22Rv1 (cell line): ENCODE results near the gene CCL13.

Source experiments
- H3K27ac ChIP-seq: fragments of 450-650 bp; 2 replicates; pipeline ENCODE4 v1.5.1; 2017
- ZFX ChIP-seq: fragments of 450-650 bp; IDR thresholded peaks from 2 replicates; pipeline ENCODE4 v1.6.1; 2017; ENCODE audit warnings: antibody characterized with exemption, borderline replicate concordance
- TF ChIP-seq, protein P1 (sequence below): fragments of 450-650 bp; IDR thresholded peaks from 2 replicates; pipeline ENCODE4 v1.5.1; 2017; ENCODE audit warnings: mild to moderate bottlenecking

CCL13 gene

DNA sequence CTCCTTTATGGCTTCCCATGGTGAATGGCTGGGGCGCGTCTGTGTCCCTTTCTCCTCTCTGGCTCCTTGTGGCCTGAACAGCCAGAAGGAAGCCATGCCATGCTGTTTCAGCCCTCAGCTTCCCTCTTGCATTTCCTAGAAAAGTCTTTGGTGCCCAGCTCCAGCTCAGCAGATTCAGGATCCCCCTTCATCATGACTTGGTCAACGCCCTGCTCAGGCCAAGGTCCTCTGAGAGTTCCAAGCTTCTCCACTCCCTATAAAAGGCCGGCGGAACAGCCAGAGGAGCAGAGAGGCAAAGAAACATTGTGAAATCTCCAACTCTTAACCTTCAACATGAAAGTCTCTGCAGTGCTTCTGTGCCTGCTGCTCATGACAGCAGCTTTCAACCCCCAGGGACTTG, at the start of gene CCL13:
TSS of gene CCL13 (plus strand) at position 287 of the 400 bp plus-strand sequence. CDS start at position 334, 47 bp downstream.
- H3K27ac ChIP-seq = no peak within 1 kb of the TSS
- TF ChIP-seq, protein P1, sequence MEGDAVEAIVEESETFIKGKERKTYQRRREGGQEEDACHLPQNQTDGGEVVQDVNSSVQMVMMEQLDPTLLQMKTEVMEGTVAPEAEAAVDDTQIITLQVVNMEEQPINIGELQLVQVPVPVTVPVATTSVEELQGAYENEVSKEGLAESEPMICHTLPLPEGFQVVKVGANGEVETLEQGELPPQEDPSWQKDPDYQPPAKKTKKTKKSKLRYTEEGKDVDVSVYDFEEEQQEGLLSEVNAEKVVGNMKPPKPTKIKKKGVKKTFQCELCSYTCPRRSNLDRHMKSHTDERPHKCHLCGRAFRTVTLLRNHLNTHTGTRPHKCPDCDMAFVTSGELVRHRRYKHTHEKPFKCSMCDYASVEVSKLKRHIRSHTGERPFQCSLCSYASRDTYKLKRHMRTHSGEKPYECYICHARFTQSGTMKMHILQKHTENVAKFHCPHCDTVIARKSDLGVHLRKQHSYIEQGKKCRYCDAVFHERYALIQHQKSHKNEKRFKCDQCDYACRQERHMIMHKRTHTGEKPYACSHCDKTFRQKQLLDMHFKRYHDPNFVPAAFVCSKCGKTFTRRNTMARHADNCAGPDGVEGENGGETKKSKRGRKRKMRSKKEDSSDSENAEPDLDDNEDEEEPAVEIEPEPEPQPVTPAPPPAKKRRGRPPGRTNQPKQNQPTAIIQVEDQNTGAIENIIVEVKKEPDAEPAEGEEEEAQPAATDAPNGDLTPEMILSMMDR = no peak
- TF ChIP-seq ZFX = no peak

DNA sequence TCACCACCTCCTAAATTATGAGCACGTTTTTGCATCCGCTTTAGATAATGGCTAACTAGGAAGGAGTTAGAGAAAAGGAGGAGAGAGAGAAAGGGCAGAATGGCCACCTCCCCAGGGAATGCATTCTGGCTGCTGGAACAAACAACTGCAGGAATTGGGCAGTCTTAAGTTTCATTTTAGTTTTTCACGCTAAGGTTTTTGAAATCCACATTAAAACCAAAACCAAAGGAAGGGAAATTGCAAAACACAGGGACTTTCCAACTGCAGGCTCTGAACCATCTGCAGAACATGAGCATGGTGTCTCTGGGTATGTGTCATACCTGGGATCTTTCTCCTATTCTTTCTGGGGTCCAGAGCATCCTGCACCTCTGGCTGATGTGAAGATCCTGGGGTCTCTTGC, 49.2 kb upstream of the CCL13 start:
- TF ChIP-seq ZFX = no peak
- TF ChIP-seq, protein P1 = no peak
- H3K27ac ChIP-seq = no peak overlapping the region

DNA sequence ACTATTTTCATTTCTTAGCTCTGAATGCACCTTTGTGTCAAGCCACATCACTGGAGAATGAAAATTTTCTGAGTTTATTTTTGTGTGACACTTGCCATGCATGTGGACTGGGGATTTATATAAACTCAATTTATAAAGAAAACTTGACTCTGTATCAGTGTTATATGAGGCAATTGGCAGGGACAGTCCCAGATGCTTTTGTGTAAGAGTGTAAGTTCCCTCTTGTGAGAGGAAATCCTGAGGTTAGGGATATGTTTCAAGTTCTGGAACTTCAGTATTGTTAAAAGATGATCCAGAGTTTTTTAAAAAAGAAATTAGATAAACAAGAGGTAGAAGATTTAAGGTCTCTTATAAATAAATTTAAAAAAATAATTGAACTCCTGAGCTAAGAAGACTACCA, 47.9 kb upstream of the CCL13 start:
- TF ChIP-seq, protein P1 = no peak
- TF ChIP-seq ZFX = no peak
- H3K27ac ChIP-seq = no peak overlapping the region

DNA sequence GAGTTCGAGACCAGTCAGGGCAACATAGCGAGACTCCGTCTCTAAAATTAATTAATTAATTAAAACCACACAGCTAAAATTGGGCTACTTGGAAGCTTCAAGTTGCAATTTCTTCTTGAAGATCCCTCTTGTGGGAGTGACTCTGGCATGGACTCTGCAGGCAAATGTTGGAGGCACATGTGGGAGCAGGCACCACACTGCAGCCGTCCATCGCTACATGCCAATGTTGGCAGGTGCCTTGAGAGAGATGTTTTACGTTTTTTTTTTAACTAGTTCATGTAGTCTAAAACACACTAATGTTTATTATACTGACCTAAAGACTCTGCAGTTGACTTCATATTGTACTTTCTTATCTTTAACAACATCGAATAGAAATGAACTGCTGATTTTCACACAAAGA, 45.0 kb upstream of the CCL13 start:
- no peak overlapping the region for H3K27ac ChIP-seq

DNA sequence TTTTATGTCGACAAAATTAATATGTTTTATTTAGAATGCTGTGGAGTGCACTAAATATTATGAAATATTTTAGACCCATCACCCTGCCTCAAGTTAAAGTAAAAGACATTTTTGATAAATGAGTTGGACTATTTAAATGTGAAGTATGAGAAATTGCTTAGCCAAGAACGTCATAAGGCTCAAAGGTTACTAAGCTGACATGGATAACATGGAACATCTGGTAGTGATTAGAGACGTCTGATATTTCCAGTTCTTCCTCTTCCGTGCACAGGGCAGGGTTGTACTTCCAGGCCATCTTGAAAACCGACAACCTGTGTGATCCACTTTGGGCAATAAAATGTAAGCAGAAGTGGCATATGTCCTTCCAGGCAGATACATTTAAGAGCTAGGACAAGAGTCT, 44.2 kb upstream of the CCL13 start:
- TF ChIP-seq ZFX = no peak
- TF ChIP-seq, protein P1 = no peak
- H3K27ac ChIP-seq = no peak overlapping the region

More for the DNA sequence above, 45.0 kb upstream of the CCL13 start:
- TF ChIP-seq, protein P1 = no peak
- TF ChIP-seq ZFX = no peak

DNA sequence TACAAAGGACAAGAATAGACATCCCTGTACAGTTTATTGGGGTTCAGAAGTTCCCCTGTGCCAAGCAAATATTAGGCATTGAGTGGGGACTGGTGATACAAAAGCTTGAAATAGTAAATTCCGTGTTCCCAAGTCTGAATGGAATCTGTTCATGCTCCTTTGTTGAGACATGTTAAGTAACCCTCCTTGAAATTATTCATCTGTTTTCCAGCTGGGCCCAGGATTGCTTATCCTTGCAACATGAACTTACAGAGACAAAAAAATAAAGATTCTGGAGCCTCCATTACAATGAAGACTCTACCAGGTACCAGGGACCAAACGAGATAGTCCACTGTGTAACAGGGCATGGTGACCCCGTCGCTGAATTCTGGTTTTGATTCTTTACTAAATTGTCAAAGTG, 43.1 kb upstream of the CCL13 start:
- no peak overlapping the region for H3K27ac ChIP-seq
- no peak for TF ChIP-seq ZFX
- TF ChIP-seq, protein P1 = no peak

DNA sequence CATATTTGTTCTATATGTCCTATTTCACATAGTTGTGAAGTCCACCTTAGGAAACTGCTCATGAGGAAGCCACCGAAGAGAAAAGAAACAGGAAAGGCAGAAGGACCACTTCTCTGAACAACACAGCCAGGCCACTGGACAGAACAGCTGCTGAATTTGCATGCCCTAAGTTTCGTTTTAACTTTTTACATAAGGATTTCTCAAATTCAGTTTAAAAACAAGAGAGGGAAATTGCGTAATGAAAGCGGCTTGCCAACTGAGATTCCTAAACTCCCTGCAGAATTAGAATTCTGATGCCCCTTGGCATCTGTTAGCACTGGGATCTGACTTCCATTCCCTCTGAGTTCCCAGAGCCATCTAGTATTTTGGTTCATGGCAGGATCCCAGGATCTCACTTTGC, 42.0 kb upstream of the CCL13 start:
- TF ChIP-seq, protein P1 = no peak
- no peak for TF ChIP-seq ZFX
- no peak overlapping the region for H3K27ac ChIP-seq
